Esophagus squamous epithelium (tissue), 5 donors: ENCODE results near the gene GFOD2. TPM values are rescaled to one million over a fixed set of nuclear protein-coding genes. Genes with fewer than 3 reads are reported as not detected.

Source experiments
- DNase-seq: peaks from one replicate; lab custom pipeline; 2025; lab: John Stamatoyannopoulos, UW
- H3K27ac ChIP-seq, 4 donors: fragments of 200-600 bp; sonication (generic); one replicate each; pipeline ENCODE4 v1.5.1; 2016 to 2019; ENCODE audit warnings: mild to moderate bottlenecking in 1 of 4
- H3K27me3 ChIP-seq, 4 donors: fragments of 200-600 bp; sonication (generic); 1 replicate in 3 of 4; 2 replicates in 1 of 4; pipeline versions ENCODE4 v1.5.1 to v1.6.0; 2017 to 2021; ENCODE audit warnings: antibody characterized with exemption in 1 of 4
- H3K36me3 ChIP-seq, 3 donors: fragments of 200-600 bp; sonication (generic); one replicate each; pipeline ENCODE4 v1.5.1; 2016 to 2019
- H3K4me1 ChIP-seq, 3 donors: fragments of 200-600 bp; sonication (generic); one replicate each; pipeline ENCODE4 v1.5.1; 2017 to 2019
- H3K4me3 ChIP-seq, 4 donors: fragments of 200-600 bp; sonication (generic); 1 replicate in 3 of 4; 2 replicates in 1 of 4; pipeline ENCODE4 v1.5.1; 2016 to 2019; ENCODE audit warnings: mild to moderate bottlenecking in 2 of 4, moderate library complexity in 1 of 4
- H3K9me3 ChIP-seq, 3 donors: fragments of 200-600 bp; sonication (generic); one replicate each; pipeline ENCODE4 v1.5.1; 2016 to 2019
- CTCF ChIP-seq, 6 experiments: fragments of 450-650 bp in 4 of 6; fragments of 200-600 bp in 2 of 6; sonication (generic) in 2 of 6; IDR thresholded peaks; one replicate each; pipeline ENCODE4 v1.5.1; 2016 to 2019; ENCODE audit warnings: antibody characterized with exemption in 6 of 6, mild to moderate bottlenecking in 4 of 6, moderate library complexity in 4 of 6
- POLR2A ChIP-seq, 4 donors: fragments of 450-650 bp; IDR thresholded peaks; one replicate each; pipeline ENCODE4 v1.6.1; 2017; ENCODE audit warnings: antibody characterized with exemption in 4 of 4, mild to moderate bottlenecking in 4 of 4, moderate library complexity in 3 of 4
- WGBS, 2 donors: methylation state at CpG; one replicate each; pipeline ENCODE4 v1.1.5; 2018; 5-methylcytosine and 5-hydroxymethylcytosine counted together
- intact Hi-C: fragments of 100-400 bp; cut with DNase I; formaldehyde crosslinking; loops from one replicate; pipeline ENCODE4 v1.15.0; 2022
- total RNA-seq, 4 donors: library from RNA; depleted of rRNA; stranded (reverse); fragments of >200 nt; gene quantifications; one replicate each; pipeline ENCODE4 v1.1.0, GENCODE V29; 2016
- donor health status: DM: yes; HTN: yes; CAD: no.

The GFOD2 gene
- total RNA-seq, 4 donors from 2014 or later: 26.1 to 63.3 (median 37.3) TPM

- no peaks in the 10 kb centered on the region for H3K9me3 ChIP-seq
- TF ChIP-seq POLR2A (IDR thresholded peaks at IDR 0.05): no peak
- TF ChIP-seq CTCF (IDR thresholded peaks at IDR 0.05): no peak
- H3K36me3 ChIP-seq: peaks cover 41 to 100% (median 41%) of the 10 kb centered on the region in 3 donors
- DNase-seq: no peak
- no peak overlapping the region for H3K4me3 ChIP-seq
- no peaks in the 10 kb centered on the region for H3K27me3 ChIP-seq
- intact Hi-C loops: no loop called here
- H3K27ac ChIP-seq: no peak overlapping the region
- no peaks in the 10 kb centered on the region for H3K4me1 ChIP-seq
- WGBS, 2 donors: 81 to 89% methylated on average over 4 to 6 of the region's 6 CpGs
Measured at GRCh38 chr16:67730326-67730725, 11.2 kb upstream of the GFOD2 start.

DNA sequence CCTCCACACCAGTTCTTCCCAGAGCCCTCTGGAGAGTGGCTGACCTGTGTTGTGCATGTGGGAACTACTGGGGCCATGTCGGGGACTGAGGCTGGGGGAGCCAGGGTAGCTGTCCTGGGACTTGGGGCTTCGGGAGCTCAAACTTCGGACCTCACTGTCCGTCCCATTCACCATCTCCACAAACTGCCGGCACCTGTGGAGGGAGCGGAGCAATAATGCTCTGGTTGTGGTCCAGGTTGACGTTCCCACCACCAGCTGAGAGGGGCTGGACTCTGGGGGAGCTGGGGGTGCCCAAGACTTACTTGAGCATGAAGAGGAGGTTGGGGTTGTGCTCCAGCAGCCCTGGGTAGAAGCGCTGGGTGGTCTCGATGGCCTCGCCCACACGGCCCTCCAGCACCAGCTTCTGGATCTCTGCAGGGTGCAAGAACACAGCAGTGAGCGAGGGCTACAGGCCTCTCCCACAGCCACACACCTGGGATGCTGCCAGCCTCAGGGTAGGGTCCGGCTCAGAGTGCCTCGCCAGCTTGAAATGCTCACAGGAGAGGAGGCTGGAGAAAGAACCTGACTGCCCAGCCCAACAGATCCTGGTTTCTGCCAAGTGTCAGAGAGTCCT is 10.6 kb upstream of the GFOD2 start:
- Histone ChIP-seq H3K27ac (no peak overlapping the region), H3K4me3 (no peak overlapping the region), H3K36me3 (peaks cover 45 to 100% (median 46%) of the 10 kb centered on the region in 3 donors), H3K27me3 (no peaks in the 10 kb centered on the region), H3K9me3 (no peaks in the 10 kb centered on the region), H3K4me1 (no peaks in the 10 kb centered on the region)
- no peak for DNase-seq
- no peak for TF ChIP-seq CTCF (IDR thresholded peaks at IDR 0.05)
- TF ChIP-seq POLR2A (IDR thresholded peaks at IDR 0.05): no peak
- intact Hi-C loops: no loop called here
- WGBS, 2 donors: 60% methylated on average over 1 of the region's 14 CpGs; no CpG with 5 or more reads in 1 of the 2 donors

DNA sequence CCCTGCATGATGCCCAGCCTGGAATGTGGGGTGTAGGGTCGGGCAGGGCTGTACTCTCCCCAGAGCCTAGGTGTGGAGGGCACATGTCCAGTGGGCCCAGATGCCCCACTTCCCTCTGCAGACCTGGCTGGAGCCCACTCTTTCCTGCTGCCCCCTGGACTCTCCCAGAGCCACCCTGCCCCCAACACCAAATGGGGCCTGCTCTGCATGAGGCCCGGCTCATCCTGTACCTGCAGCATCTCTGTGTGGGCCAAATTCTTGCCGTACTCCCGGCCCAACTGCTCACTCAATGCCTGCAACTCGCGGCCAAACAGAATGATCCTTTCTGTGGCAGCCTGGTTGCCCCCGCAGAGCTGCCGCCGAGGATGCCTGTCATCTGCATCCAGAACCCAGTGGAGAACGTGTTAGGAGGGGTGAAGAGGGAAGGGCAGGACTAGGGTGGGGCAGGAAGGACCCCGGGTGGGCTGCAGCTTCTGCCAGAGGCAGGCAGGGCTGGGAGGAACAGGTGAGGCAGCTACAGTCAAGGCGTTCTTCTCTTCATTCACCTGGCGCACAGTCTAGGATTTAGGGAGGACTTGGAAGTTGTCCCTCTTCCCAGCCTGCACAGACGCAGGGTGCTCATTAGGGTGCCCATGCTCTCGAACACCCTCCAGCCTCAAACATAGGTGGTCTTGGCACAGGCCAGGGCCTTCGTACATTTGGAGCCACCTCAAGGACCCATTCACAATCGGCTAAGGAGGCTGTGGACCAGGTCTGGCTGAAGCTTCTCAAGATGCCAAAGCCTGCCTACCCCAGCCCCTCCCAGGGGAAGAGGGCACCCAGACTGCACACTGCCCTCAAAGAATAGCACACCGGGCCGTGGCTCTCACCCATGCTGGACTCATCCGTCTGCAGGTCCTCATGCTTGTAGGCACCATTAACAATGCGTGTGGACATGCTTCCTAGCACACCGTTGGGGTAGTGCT is 8.7 kb upstream of the GFOD2 start:
- no peak overlapping the region for H3K27ac ChIP-seq
- no peak for DNase-seq
- no peaks in the 10 kb centered on the region for H3K9me3 ChIP-seq
- no peak for TF ChIP-seq POLR2A (IDR thresholded peaks at IDR 0.05)
- TF ChIP-seq CTCF (IDR thresholded peaks at IDR 0.05): no peak
- no peaks in the 10 kb centered on the region for H3K4me1 ChIP-seq
- intact Hi-C loops: no loop called here
- H3K36me3 ChIP-seq: peaks cover 45 to 100% (median 49%) of the 10 kb centered on the region in 3 donors
- H3K27me3 ChIP-seq: no peaks in the 10 kb centered on the region
- 84 to 85% methylated on average over 7 to 10 of the region's 22 CpGs for WGBS, 2 donors
- no peak overlapping the region for H3K4me3 ChIP-seq

DNA sequence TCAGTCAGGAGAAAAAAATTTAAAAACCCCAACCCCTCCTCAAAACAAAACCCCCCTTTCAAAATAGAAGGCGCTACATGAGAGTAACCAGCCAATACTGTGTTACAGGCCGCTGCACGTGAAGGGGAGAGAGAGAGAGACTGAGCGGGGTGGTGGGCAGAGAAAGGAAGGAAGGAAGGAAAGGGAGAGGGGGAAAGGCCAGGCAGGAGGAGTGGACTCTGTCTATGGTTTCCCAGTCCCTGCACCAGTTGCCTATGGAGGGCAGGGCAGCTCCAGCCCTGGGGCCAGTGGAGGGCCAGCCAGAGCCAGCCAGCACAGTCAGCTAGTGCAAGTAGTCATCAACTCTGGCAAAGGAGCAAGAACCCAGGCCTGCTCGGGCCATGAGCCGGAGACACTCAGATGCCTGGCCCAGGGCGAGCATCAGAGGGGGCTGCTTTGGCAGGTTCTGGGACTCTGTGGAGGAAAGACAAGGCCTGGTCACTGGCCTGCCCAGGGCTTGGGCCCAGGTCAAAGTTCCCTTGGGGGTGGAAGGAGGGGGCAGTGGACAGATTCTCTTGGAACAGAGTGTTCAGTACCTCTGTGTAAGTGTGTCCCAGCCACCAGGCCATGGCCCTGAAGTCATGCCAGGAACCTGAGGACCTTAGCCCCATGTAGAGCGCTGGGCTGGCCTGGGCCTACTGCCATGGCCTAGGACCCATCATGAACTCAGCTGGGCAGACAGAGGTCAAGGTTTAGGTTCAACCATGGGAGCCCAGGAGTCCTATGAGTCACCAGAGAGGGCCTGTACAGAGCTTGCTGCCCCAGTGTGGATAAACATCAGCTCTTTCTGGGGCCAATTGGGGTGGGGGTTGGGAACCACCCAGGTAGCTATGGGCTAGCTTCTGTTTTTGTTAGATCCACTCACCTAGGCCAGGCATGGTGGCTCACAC is 7.3 kb upstream of the GFOD2 start:
- Histone ChIP-seq H3K4me3 (no peak overlapping the region), H3K27me3 (no peaks in the 10 kb centered on the region), H3K9me3 (no peaks in the 10 kb centered on the region), H3K4me1 (no peaks in the 10 kb centered on the region), H3K27ac (no peak overlapping the region), H3K36me3 (peaks cover 45 to 89% (median 49%) of the 10 kb centered on the region in 3 donors)
- intact Hi-C loops: no loop called here
- DNase-seq: no peak
- TF ChIP-seq CTCF (IDR thresholded peaks at IDR 0.05) (no peak), POLR2A (IDR thresholded peaks at IDR 0.05) (no peak)
- 78 to 88% methylated on average over 4 of the region's 8 CpGs for WGBS, 2 donors
